ENCODE results near the gene FNDC3A.
"Not testable (repeated sequence)": the region's sequence is repeated elsewhere in the genome, so short reads cannot be mapped to it uniquely, and the experiment has no call there.

Gene FNDC3A

DNA sequence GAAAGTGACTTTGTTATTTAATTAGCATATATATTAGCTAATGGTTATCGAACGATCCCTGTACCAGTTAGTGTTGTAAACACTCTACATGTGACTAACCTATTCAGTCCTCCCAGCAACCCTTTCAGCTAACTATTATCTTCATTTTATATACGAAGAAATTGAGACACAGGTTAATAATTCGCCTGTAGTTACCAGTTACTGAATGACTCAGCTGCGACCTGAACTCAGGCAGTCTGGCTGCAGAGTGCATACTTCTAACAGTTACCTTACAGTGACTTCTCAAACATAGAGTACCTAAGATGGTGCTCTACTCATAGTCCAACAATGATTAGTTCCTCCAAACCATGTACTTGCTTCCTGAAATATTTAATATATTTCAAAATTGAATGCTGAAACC, 117.7 kb downstream of the FNDC3A start:
- DNase-seq, result no peak

GRCh38 chr13:49097374-49097773, 121.7 kb downstream of the FNDC3A start:
- no peak for DNase-seq

- no peak for DNase-seq
Measured at GRCh38 chr13:49098198-49098597, 122.5 kb downstream of the FNDC3A start.

GRCh38 chr13:49098771-49099512, 123.2 kb downstream of the FNDC3A start:
- no peak for DNase-seq

GRCh38 chr13:49099513-49099877, 123.8 kb downstream of the FNDC3A start:
- no peak for DNase-seq

DNA sequence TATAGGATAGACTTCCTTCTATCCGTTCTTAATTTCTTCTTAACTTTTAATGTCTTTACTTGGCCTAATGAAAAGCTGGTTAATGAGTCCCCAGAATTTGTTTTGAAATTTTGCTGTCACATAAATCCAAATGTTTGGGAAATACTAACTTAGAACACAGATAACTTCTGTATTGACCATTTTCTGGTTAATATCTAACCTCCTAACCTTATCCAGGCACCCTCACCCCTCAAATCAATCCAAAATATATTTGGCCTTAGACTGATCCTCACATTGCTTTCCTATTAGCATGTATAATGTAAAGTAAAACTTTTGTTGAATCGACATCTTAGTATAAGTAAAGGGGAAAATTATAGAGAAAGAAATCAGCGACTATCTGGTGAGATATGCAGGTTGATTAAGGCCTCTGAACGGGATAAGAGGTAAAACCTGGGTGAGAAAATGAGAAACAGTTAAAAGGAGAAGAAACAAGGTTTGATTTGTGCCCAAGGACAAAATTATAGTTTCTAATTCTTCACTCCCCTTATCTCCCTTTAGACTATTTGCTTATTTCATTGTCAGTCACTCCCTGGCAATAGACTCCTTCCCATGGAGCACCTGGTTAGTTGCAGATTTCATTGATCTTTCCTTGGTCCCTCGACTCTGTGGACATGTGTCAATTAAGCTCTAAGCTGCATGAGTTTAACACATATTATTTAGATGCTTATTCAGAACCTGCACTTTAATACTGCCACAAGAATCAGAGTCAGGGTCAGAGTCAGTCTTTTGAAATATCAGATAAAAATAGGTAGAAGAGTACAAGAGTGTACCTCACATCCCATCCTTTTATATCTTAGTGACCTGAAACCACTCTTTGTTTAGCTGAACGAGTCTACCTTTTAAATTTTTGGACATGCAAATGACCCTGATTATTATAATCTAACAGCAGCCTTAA, 125.2 kb downstream of the FNDC3A start:
- DNase-seq, result no peak

- DNase-seq, result no peak
Measured at GRCh38 chr13:49108196-49108595, 132.5 kb downstream of the FNDC3A start.

- peak; percentile 71 to 78 for DNase-seq
Measured at GRCh38 chr13:49110122-49110912, 134.6 kb downstream of the FNDC3A start.

DNA sequence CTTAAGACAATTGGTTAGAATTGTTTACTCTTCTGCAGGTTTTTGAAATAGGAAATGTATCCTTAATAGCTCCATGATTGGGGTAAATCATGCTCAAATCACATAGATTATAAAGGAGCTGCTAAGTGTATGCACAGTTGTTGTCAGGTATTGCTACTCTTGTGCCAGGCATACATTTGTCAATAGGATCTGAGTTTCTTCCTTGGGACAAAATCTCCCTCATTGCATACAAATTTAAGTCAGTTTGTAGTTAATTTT, 135.1 kb downstream of the FNDC3A start:
- DNase-seq, result no peak

- no peak for DNase-seq
Measured at GRCh38 chr13:49112782-49113525, 137.2 kb downstream of the FNDC3A start.

DNA sequence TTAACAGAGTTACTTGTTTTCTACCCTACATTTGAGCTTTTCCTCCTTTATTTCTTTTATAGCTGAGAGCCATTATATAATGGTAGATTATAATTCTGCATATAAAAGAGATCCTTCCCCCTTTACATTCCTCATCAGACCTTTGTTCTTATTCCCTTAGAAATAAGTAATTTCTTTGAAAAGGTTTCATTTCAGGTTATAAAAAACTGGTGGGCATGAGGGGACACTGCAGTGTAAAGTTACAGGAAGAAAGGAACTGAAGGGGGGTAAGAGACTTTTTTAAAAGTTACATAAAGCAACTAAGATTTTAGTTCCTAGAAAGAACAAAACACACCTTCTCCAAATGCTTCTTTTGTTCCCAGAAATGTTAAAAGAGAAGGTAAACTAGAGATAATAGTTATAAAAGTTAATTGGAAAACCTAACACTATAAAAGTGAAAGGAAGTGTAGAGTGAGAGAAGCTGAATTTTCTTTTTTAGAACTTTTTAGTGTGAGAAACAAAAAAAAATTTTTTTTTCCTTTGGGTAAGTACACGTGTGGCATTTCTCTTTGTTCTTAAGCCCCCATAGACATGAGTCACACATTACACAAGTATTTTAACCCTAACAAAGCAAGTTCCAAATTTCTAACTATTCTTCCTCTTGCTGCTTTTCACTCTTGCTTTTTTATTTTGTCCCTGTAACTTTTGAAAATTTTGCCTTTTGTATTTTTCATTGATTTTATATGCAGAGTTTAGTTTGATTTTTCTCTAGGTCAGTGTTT, 138.0 kb downstream of the FNDC3A start:
- no peak for DNase-seq

DNA sequence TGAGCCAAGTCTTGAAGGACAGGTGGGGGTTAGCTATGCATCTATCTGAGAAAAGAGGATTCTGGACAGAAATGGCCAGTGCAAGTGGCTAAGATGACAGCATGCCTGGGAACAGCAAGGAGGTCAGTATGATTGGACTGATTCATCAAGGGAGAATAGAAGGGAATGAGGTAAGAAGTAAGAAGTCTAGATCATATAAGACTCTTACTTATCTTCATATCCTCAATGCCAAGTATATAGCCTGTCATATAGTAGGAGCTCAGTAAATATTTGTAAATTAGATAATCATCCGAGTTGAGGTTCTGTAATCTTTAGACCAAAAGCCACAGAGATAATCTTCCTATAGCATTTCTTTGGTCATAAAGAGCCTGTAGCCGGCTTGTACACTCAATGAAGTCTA, 141.2 kb downstream of the FNDC3A start:
- no peak for DNase-seq

DNA sequence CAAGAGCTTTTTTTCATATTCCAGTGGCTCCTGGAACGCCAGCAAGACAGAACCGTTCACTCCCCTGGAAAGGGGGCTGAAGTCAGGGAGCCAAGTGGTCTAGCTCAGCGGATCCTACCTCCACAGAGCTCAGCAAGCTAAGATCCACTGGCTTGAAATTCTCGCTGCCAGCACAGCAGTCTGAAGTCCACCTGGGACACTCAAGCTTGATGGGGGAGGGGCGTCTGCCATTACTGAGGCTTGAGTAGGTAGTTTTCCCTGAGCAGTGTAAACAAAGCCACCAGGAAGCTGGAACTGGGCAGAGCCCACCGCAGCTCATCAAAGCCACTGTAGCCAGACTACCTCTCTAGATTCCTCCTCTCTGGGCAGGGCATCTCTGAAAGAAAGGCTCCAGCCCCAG, 142.7 kb downstream of the FNDC3A start:
- not testable (repeated sequence) for DNase-seq

DNA sequence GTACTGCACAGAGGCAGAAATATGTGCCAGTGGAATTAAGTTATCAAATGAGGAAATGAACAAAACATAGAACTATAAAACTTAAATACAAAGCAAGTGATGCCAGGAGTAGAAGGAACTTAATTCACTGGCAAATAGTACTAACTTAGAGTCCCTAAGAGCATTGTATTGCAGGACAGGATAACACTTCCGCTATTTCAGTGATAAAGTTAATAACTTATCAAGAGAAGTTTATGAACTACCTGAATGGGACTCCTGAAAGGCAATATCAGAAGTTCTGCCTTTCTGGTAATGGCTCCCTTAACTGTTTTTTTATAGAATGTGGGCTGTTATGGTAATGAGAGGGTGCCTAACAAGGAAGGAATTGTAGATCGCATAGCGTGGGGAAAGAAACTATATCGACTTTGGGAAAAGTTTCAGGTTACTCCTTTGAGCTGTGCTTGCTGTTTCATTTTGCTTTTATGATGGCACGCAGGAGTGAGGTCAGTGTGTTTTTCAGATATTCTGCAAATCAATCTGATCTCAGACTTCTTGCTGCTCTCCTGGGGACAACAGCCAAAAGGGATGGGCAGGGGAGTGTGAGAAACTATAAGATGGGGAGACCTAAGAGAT, 149.1 kb downstream of the FNDC3A start:
- no peak for DNase-seq

- DNase-seq, result no peak
Measured at GRCh38 chr13:49125964-49126524, 150.3 kb downstream of the FNDC3A start.

- no peak for DNase-seq
Measured at GRCh38 chr13:49132479-49133002, 156.8 kb downstream of the FNDC3A start.

- no peak for DNase-seq
Measured at GRCh38 chr13:49134305-49134704, 158.6 kb downstream of the FNDC3A start.

- DNase-seq, result not testable (repeated sequence)
Measured at GRCh38 chr13:49137138-49137643, 161.5 kb downstream of the FNDC3A start.

DNA sequence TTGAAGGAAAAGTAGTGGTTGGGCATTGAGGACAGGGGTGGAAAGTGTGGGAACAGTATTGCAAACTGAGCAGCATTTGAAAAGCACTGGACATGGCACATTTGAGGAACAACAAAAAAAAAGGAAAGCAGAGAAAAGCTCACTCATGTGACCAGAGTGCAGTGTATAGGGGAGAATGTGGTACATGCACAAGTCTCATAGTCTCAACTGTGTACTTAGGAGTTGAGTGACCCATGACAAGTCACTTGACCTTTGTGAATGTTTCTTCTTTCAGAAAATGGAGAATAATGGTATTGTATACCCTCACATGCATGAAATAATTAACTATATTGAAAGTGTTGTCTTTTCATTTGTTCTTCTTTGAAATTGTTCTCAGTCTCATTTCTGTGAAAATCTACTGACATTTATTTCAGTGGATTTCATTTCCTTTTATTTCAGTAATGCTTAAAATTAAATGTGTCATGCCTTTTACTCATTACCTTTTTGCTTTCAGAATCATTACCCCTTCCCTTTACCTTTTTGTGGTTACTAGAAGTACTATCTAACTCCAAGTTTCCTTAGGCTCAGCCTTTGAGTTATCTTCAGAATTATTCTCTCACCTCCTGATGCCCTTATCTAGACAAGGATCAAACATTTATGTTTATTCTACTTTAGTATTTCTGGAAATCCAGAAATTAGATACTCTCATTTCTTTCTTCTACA, 165.3 kb downstream of the FNDC3A start:
- no peak for DNase-seq

- no peak for DNase-seq
Measured at GRCh38 chr13:49146950-49147355, 171.2 kb downstream of the FNDC3A start.

Data from activated T-cell treated with anti-CD3 and anti-CD28 coated beads, Interleukin-2, amount 50 U/mL, for 48 hours (primary cell).